NCI-H128 (cell line): ENCODE data around the gene SGPP1.
"Not testable (repeated sequence)": the region's sequence is repeated elsewhere in the genome, so short reads cannot be mapped to it uniquely, and the experiment has no call there.

Source experiments
- DNase-seq: peaks from one replicate; lab custom pipeline; 2025; ENCODE audit not compliant: unreplicated experiment; lab: John Stamatoyannopoulos, UW

SGPP1 gene

GRCh38 chr14:63727736-63728728 is at the start of gene SGPP1:
SGPP1 (minus strand) TSS chr14:63728065; CDS start chr14:63727944, 121 bp downstream.
- DNase-seq, result peak; percentile 18

- no peak for DNase-seq
Observed at GRCh38 chr14:63777024-63777423, 49.2 kb upstream of the SGPP1 start.

GRCh38 chr14:63773504-63773903 is 45.6 kb upstream of the SGPP1 start:
- DNase-seq, result no peak

GRCh38 chr14:63770187-63770807 is 42.4 kb upstream of the SGPP1 start:
- no peak for DNase-seq

GRCh38 chr14:63766611-63767010 is 38.7 kb upstream of the SGPP1 start:
- DNase-seq, result no peak

GRCh38 chr14:63764620-63765139 is 36.8 kb upstream of the SGPP1 start:
- DNase-seq, result no peak

- no peak for DNase-seq
Observed at GRCh38 chr14:63764103-63764502, 36.2 kb upstream of the SGPP1 start.

- no peak for DNase-seq
Observed at GRCh38 chr14:63761351-63762117, 33.7 kb upstream of the SGPP1 start.

- DNase-seq, result no peak
Observed at GRCh38 chr14:63760014-63760413, 32.1 kb upstream of the SGPP1 start.

GRCh38 chr14:63759456-63759855 is 31.6 kb upstream of the SGPP1 start:
- no peak for DNase-seq

- no peak for DNase-seq
Observed at GRCh38 chr14:63757211-63757610, 29.3 kb upstream of the SGPP1 start.

GRCh38 chr14:63752449-63753169 is 24.7 kb upstream of the SGPP1 start:
- no peak for DNase-seq

GRCh38 chr14:63751076-63751475 is 23.2 kb upstream of the SGPP1 start:
- not testable (repeated sequence) for DNase-seq

- DNase-seq, result no peak
Observed at GRCh38 chr14:63747846-63748245, 20.0 kb upstream of the SGPP1 start.

- no peak for DNase-seq
Observed at GRCh38 chr14:63745858-63746425, 18.1 kb upstream of the SGPP1 start.

GRCh38 chr14:63745272-63745671 is 17.4 kb upstream of the SGPP1 start:
- no peak for DNase-seq

GRCh38 chr14:63737582-63738006 is 9.7 kb upstream of the SGPP1 start:
- DNase-seq, result no peak

- DNase-seq, result no peak
Observed at GRCh38 chr14:63735720-63736119, 7.9 kb upstream of the SGPP1 start.

- no peak for DNase-seq
Observed at GRCh38 chr14:63730659-63731058, 2.8 kb upstream of the SGPP1 start.

- DNase-seq, result no peak
Observed at GRCh38 chr14:63727231-63727735, 582 bp downstream of the SGPP1 start.
